Smooth muscle cell (in vitro differentiated cells): ENCODE results near the gene GTF3A. TPM values are rescaled to one million over a fixed set of nuclear protein-coding genes. Genes with fewer than 3 reads are reported as not detected.

Experiments
- DNase-seq: peaks from one replicate; lab custom pipeline; 2025; ENCODE audit not compliant: unreplicated experiment; lab: John Stamatoyannopoulos, UW
- H2AFZ ChIP-seq: fragments of 200-600 bp; sonication (generic); 2 replicates; pipeline ENCODE4 v1.6.0; 2016; ENCODE audit warnings: antibody characterized with exemption, low read depth, mild to moderate bottlenecking
- H3F3A ChIP-seq: fragments of 200-600 bp; sonication (generic); 2 replicates; pipeline ENCODE4 v1.6.0; 2017; ENCODE audit warnings: antibody characterized with exemption, low read depth
- H3K27ac ChIP-seq: fragments of 200-600 bp; sonication (generic); 2 replicates; pipeline ENCODE4 v1.5.1; 2016; ENCODE audit warnings: low read depth, mild to moderate bottlenecking
- H3K27me3 ChIP-seq: fragments of 200-600 bp; sonication (generic); 2 replicates; pipeline ENCODE4 v1.6.1; 2016; ENCODE audit warnings: low read depth, mild to moderate bottlenecking
- H3K36me3 ChIP-seq: fragments of 200-600 bp; sonication (generic); 2 replicates; pipeline ENCODE4 v1.5.1; 2016; ENCODE audit warnings: low read depth
- H3K4me1 ChIP-seq: fragments of 200-600 bp; sonication (generic); 2 replicates; pipeline ENCODE4 v1.5.1; 2016; ENCODE audit warnings: low read depth
- H3K4me2 ChIP-seq: fragments of 200-600 bp; sonication (generic); 2 replicates; pipeline ENCODE4 v1.6.0; 2016; ENCODE audit warnings: mild to moderate bottlenecking
- H3K4me3 ChIP-seq: fragments of 200-600 bp; sonication (generic); 2 replicates; pipeline ENCODE4 v1.5.1; 2016; ENCODE audit warnings: mild to moderate bottlenecking
- H3K79me2 ChIP-seq: fragments of 200-600 bp; sonication (generic); 2 replicates; pipeline ENCODE4 v1.6.0; 2016; ENCODE audit warnings: low read depth, mild to moderate bottlenecking
- H3K9ac ChIP-seq: fragments of 200-600 bp; sonication (generic); 2 replicates; pipeline ENCODE4 v1.6.0; 2016; ENCODE audit warnings: low read depth
- H3K9me3 ChIP-seq: fragments of 200-600 bp; sonication (generic); replicated peaks from 2 replicates; pipeline ENCODE4 v1.5.1; 2016; ENCODE audit warnings: low read depth
- H4K20me1 ChIP-seq: fragments of 200-600 bp; sonication (generic); 2 replicates; pipeline ENCODE4 v1.6.0; 2016; ENCODE audit warnings: low read depth
- CTCF ChIP-seq: fragments of 200-600 bp; sonication (generic); IDR thresholded peaks from 2 replicates; pipeline ENCODE4 v1.5.1; 2017; ENCODE audit warnings: borderline replicate concordance, mild to moderate bottlenecking, antibody characterized with exemption; ENCODE audit not compliant: insufficient read depth, poor library complexity, severe bottlenecking
- WGBS: methylation state at CpG from one replicate; pipeline ENCODE4 v1.1.7; 2016; ENCODE audit warnings: low lambda C conversion rate; 5-methylcytosine and 5-hydroxymethylcytosine counted together
- polyA plus RNA-seq: library from polyadenylated mRNA; unstranded; fragments of >200 nt; fragmentation: Nextera tagmentation; extraction: Ambion mirVana; gene quantifications from 2 replicates; pipeline ENCODE4 v1.2.1, GENCODE V29; 2016
- total RNA-seq: library from RNA; depleted of rRNA; stranded (reverse); fragments of >200 nt; gene quantifications from 2 replicates; pipeline ENCODE4 v1.2.3, GENCODE V29; 2014

The GTF3A gene
- total and polyA plus RNA-seq, 2 experiments from 2014 or later: 106 to 140 TPM

DNA sequence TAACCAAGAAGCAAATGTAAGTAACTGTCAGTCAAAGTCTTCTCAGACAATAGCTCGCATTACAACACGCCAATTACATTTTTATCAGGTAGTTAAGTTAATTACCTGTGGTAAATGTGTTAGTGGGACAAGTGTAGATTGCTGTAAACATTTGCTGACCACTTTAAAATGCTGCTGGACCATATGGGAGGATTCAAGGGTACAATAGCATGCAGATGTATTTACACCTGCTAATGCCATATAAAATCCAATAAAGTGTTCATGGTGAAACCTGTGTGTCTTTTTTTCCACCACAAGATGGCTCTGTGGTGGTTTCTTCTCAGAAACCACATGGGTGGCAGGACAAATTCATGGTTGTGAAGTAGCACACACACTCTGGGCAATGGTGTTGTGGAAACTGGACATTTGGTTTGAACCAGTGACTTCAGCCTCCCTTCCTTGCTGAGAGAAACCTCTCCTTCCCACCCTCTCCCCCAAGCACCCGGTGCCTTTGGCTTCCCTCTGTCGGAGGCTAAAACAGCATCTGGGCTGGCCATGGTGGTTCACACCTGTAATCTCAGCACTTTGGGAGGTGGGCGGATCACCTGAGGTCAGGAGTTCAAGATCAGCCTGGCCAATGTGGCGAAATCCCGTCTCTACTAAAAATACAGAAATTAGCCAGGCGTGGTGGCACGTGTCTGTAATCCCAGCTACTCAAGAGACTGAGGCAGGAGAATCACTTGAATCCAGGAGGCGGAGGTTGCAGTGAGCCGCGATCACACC, 18.1 kb upstream of the GTF3A start:
- Histone ChIP-seq H3K4me1 (peaks cover 7% of the 10 kb centered on the region), H2AFZ (no peak overlapping the region), H3K79me2 (no peaks in the 10 kb centered on the region), H3K27me3 (peaks cover 6% of the 10 kb centered on the region), H3K36me3 (no peaks in the 10 kb centered on the region), H3K4me3 (no peak overlapping the region), H3K9me3 (no peaks in the 10 kb centered on the region), H3K9ac (no peak overlapping the region), H3K4me2 (no peak overlapping the region), H4K20me1 (no peaks in the 10 kb centered on the region), H3F3A (peaks cover 4% of the 10 kb centered on the region), H3K27ac (no peak overlapping the region)
- 91% methylated on average over 12 of the region's 12 CpGs for WGBS
- peak; percentile 48 for TF ChIP-seq CTCF
- no peak for DNase-seq

GRCh38 chr13:27408074-27408473, 16.3 kb upstream of the GTF3A start:
- Histone ChIP-seq H3K4me2 (no peak overlapping the region), H3K36me3 (no peaks in the 10 kb centered on the region), H3K9me3 (no peaks in the 10 kb centered on the region), H3K4me3 (no peak overlapping the region), H3K9ac (no peak overlapping the region), H3K27me3 (peaks cover 15% of the 10 kb centered on the region), H3K4me1 (peaks cover 4% of the 10 kb centered on the region), H3K79me2 (no peaks in the 10 kb centered on the region), H3F3A (peaks cover 4% of the 10 kb centered on the region), H2AFZ (no peak overlapping the region), H3K27ac (no peak overlapping the region), H4K20me1 (no peaks in the 10 kb centered on the region)
- no peak for DNase-seq
- WGBS: 71% methylated on average over 4 of the region's 4 CpGs
- TF ChIP-seq CTCF: no peak

DNA sequence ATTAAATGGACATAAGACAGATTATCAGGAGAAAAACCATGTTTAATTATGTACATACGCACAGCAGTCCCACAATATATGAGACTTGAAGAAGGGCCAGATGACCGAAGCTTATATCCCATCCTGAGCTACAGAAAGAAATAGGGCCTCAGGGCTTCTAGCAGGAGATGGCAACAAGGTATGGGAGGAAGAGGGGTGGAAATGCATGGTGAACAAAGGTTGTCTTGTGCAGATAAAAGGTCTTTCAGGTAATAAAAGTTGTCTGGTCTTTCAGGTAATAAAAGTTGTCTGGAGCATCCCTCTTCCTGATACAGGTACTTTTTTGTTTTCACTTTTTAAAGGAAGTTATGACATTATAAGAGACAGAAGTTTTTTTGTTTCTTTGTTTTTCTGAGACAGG, 15.4 kb upstream of the GTF3A start:
- no peak for DNase-seq
- peaks cover 4% of the 10 kb centered on the region for H3F3A ChIP-seq
- WGBS: 84% methylated on average over 2 of the region's 2 CpGs
- H3K4me2 ChIP-seq: no peak overlapping the region
- no peaks in the 10 kb centered on the region for H4K20me1 ChIP-seq
- no peak overlapping the region for H3K27ac ChIP-seq
- peaks cover 24% of the 10 kb centered on the region for H3K27me3 ChIP-seq
- no peak for TF ChIP-seq CTCF
- no peak overlapping the region for H3K9ac ChIP-seq
- H3K4me1 ChIP-seq: no peaks in the 10 kb centered on the region
- no peaks in the 10 kb centered on the region for H3K79me2 ChIP-seq
- no peaks in the 10 kb centered on the region for H3K36me3 ChIP-seq
- H3K9me3 ChIP-seq: no peaks in the 10 kb centered on the region
- H3K4me3 ChIP-seq: no peak overlapping the region
- no peak overlapping the region for H2AFZ ChIP-seq

GRCh38 chr13:27411341-27411740, 13.1 kb upstream of the GTF3A start:
- Histone ChIP-seq H3K4me1 (no peaks in the 10 kb centered on the region), H3K9me3 (no peaks in the 10 kb centered on the region), H3K27me3 (peaks cover 34% of the 10 kb centered on the region), H4K20me1 (no peaks in the 10 kb centered on the region), H3K9ac (no peak overlapping the region), H2AFZ (no peak overlapping the region), H3K4me2 (no peak overlapping the region), H3K36me3 (no peaks in the 10 kb centered on the region), H3K79me2 (no peaks in the 10 kb centered on the region), H3K4me3 (no peak overlapping the region), H3F3A (no peaks in the 10 kb centered on the region), H3K27ac (no peak overlapping the region)
- no peak for TF ChIP-seq CTCF
- WGBS: 73% methylated on average over 3 of the region's 3 CpGs
- DNase-seq: no peak
